Keratinocyte (primary cell): ENCODE results near the gene HOXB7. TPM values are rescaled to one million over a fixed set of nuclear protein-coding genes. Genes with fewer than 3 reads are reported as not detected.

Experiments used
- DNase-seq: peaks from one replicate; pipeline ENCODE4 v3.0.0-alpha.2; 2011; ENCODE audit warnings: low read depth, missing footprints, low spot score
- FAIRE-seq: peaks from 2 replicates; lab custom pipeline; 2011; peaks lifted over from hg19 to GRCh38; lab: Jason Lieb, UNC
- H2AFZ ChIP-seq: 2 replicates; pipeline ENCODE4 v1.6.0; 2012; ENCODE audit warnings: low read length, control low read depth, inconsistent platforms; ENCODE audit not compliant: control insufficient read depth
- H3K27ac ChIP-seq: 2 replicates; pipeline ENCODE4 v1.5.1; 2011; ENCODE audit warnings: low read length; ENCODE audit not compliant: control insufficient read depth, insufficient read depth
- H3K27me3 ChIP-seq: 3 replicates; pipeline ENCODE4 v1.6.0; 2011; ENCODE audit warnings: low read length; ENCODE audit not compliant: control insufficient read depth, insufficient read depth; ENCODE audit errors: extremely low read depth
- H3K36me3 ChIP-seq, 2 experiments: 2 replicates in 1 of 2; 3 replicates in 1 of 2; pipeline ENCODE4 v1.5.1; 2011; ENCODE audit warnings: low read length in 2 of 2, mild to moderate bottlenecking in 1 of 2; ENCODE audit not compliant: control insufficient read depth in 2 of 2, insufficient read depth in 2 of 2; ENCODE audit errors: extremely low read depth in 1 of 2
- H3K4me1 ChIP-seq: 3 replicates; pipeline ENCODE4 v1.5.1; 2011; ENCODE audit warnings: low read length; ENCODE audit not compliant: control insufficient read depth, insufficient read depth; ENCODE audit errors: extremely low read depth
- H3K4me2 ChIP-seq: 3 replicates; pipeline ENCODE4 v1.6.0; 2011; ENCODE audit warnings: low read depth, low read length; ENCODE audit not compliant: control insufficient read depth, insufficient read depth; ENCODE audit errors: extremely low read depth
- H3K4me3 ChIP-seq, 3 experiments: fragments of 200-600 bp in 1 of 3; sonication (generic) in 1 of 3; 2 replicates in 2 of 3; 3 replicates in 1 of 3; pipeline ENCODE4 v1.5.1; 2011 to 2016; ENCODE audit warnings: low read length in 3 of 3, mild to moderate bottlenecking in 3 of 3, control low read depth in 2 of 3, inconsistent platforms in 1 of 3, low read depth in 1 of 3, mixed read lengths in 1 of 3, mixed run types in 1 of 3, moderate library complexity in 1 of 3; ENCODE audit not compliant: control insufficient read depth in 2 of 3, insufficient read depth in 2 of 3; ENCODE audit errors: extremely low read depth in 1 of 3
- H3K79me2 ChIP-seq: 2 replicates; pipeline ENCODE4 v1.6.0; 2012; ENCODE audit warnings: low read length; ENCODE audit not compliant: control insufficient read depth, insufficient read depth
- H3K9ac ChIP-seq: 3 replicates; pipeline ENCODE4 v1.6.0; 2011; ENCODE audit warnings: low read length; ENCODE audit not compliant: control insufficient read depth, insufficient read depth; ENCODE audit errors: extremely low read depth
- H3K9me1 ChIP-seq: 3 replicates; pipeline ENCODE4 v1.6.0; 2011; ENCODE audit warnings: low read length; ENCODE audit not compliant: control insufficient read depth, insufficient read depth; ENCODE audit errors: extremely low read depth
- H3K9me3 ChIP-seq: 2 replicates; pipeline ENCODE4 v1.5.1; 2012; ENCODE audit warnings: low read depth, low read length; ENCODE audit not compliant: control insufficient read depth
- H4K20me1 ChIP-seq: 3 replicates; pipeline ENCODE4 v1.6.0; 2011; ENCODE audit warnings: low read length; ENCODE audit not compliant: control insufficient read depth, insufficient read depth; ENCODE audit errors: extremely low read depth
- CTCF ChIP-seq, 3 experiments: IDR thresholded peaks in 1 of 3; conservative IDR thresholded peaks in 1 of 3; optimal IDR thresholded peaks in 1 of 3; 2 replicates in 2 of 3; 3 replicates in 1 of 3; pipeline versions ENCODE3 to v1.5.1; 2011; ENCODE audit warnings: low read length in 3 of 3, mild to moderate bottlenecking in 3 of 3, moderate library complexity in 2 of 3, control low read depth in 1 of 3, inconsistent platforms in 1 of 3; ENCODE audit not compliant: insufficient read depth in 2 of 3; ENCODE audit errors: extremely low read depth in 1 of 3
- EZH2 ChIP-seq: IDR thresholded peaks from one replicate; pipeline ENCODE4 v1.6.1; 2012; ENCODE audit warnings: inconsistent platforms, mild to moderate bottlenecking, low read length, moderate library complexity
- dilution Hi-C: fragments of 300-500 bp; cut with MboI; formaldehyde crosslinking; loops from one replicate; pipeline ENCODE4 v1.7.0; 2020; ENCODE audit warnings: low sequenced_read_pairs; ENCODE audit not compliant: extremely low pct_ligation_motif_present
- polyA plus RNA-seq, 5 experiments: library from polyadenylated mRNA; depleted of rRNA in 3 of 5; stranded (reverse) in 3 of 5; stranded (forward) in 1 of 5; unstranded in 1 of 5; fragments of >200 nt; gene quantifications; 1 replicate in 1 of 5; 2 replicates in 3 of 5; 3 replicates in 1 of 5; pipeline versions ENCODE4 v1.2.1 to v1.2.3, GENCODE V29; 2011 to 2012; ENCODE audit warnings: missing spikeins in 2 of 5, low read depth in 1 of 5, low replicate concordance in 1 of 5

Gene HOXB7
- polyA plus RNA-seq, 1 donor (not counting 4 experiments of a cell fraction or from before 2014, with no cell fraction given) = 1.0 TPM

GRCh38 chr17:48617471-48618255, 6.8 kb upstream of the HOXB7 start:
- Histone ChIP-seq H3K36me3 (no peaks in the 10 kb centered on the region), H3K27me3 (peaks cover 99% of the 10 kb centered on the region), H3K9me3 (no peaks in the 10 kb centered on the region), H3K4me1 (peaks cover 4% of the 10 kb centered on the region), H3K79me2 (no peaks in the 10 kb centered on the region), H3K9ac (no peak overlapping the region), H3K9me1 (peaks cover 2% of the 10 kb centered on the region), H3K4me3 (no peak overlapping the region), H2AFZ (no peak overlapping the region), H4K20me1 (no peaks in the 10 kb centered on the region), H3K27ac (no peak overlapping the region), H3K4me2 (no peak overlapping the region)
- DNase-seq = no peak
- TF ChIP-seq CTCF (optimal IDR thresholded peaks at IDR 0.05 in 1 of 3, IDR thresholded peaks at IDR 0.05 in 1 of 3, conservative IDR thresholded peaks at IDR 0.05 in 1 of 3; ENCODE audit: extremely low read depth in 1 of 3, insufficient read depth in 2 of 3, low read length in 3 of 3) (no peak), EZH2 (peak; percentile 98)
- FAIRE-seq = no peak
- dilution Hi-C loops = no loop called here

- Histone ChIP-seq H4K20me1 (no peaks in the 10 kb centered on the region), H3K27me3 (peaks cover 99% of the 10 kb centered on the region), H3K4me2 (no peak overlapping the region), H3K9ac (no peak overlapping the region), H3K27ac (no peak overlapping the region), H3K4me1 (peaks cover 4% of the 10 kb centered on the region), H3K4me3 (no peak overlapping the region), H3K9me1 (peaks cover 2% of the 10 kb centered on the region), H3K9me3 (no peaks in the 10 kb centered on the region), H3K36me3 (no peaks in the 10 kb centered on the region), H3K79me2 (no peaks in the 10 kb centered on the region), H2AFZ (no peak overlapping the region)
- DNase-seq = no peak
- TF ChIP-seq CTCF (optimal IDR thresholded peaks at IDR 0.05 in 1 of 3, IDR thresholded peaks at IDR 0.05 in 1 of 3, conservative IDR thresholded peaks at IDR 0.05 in 1 of 3; ENCODE audit: extremely low read depth in 1 of 3, insufficient read depth in 2 of 3, low read length in 3 of 3) = no peak
- FAIRE-seq = no peak
- dilution Hi-C loops = no loop called here
Measured at GRCh38 chr17:48616717-48617470, 6.1 kb upstream of the HOXB7 start.
